DOHH2 (cell line): ENCODE data around the gene MYO6.

ENCODE experiments used
- H3F3A ChIP-seq: fragments of 200-600 bp; sonication (generic), shearing (Covaris generic); 2 replicates; pipeline ENCODE4 v1.6.0; 2016; ENCODE audit warnings: antibody characterized with exemption, mild to moderate bottlenecking; ENCODE audit not compliant: control insufficient read depth, insufficient read depth
- H3K27ac ChIP-seq: fragments of 200-600 bp; sonication (generic); 2 replicates; pipeline ENCODE4 v1.5.1; 2014; ENCODE audit warnings: low read depth, mild to moderate bottlenecking, low read length, moderate library complexity
- H3K27me3 ChIP-seq: fragments of 200-600 bp; sonication (generic); 2 replicates; pipeline ENCODE4 v1.6.1; 2014; ENCODE audit warnings: mild to moderate bottlenecking, low read length, mixed read lengths; ENCODE audit not compliant: control insufficient read depth
- H3K36me3 ChIP-seq: fragments of 200-600 bp; sonication (generic); 2 replicates; pipeline ENCODE4 v1.6.1; 2014; ENCODE audit warnings: mild to moderate bottlenecking, low read length, moderate library complexity, mixed read lengths; ENCODE audit not compliant: control insufficient read depth
- H3K4me1 ChIP-seq: fragments of 200-600 bp; sonication (generic); 2 replicates; pipeline ENCODE4 v1.6.1; 2014; ENCODE audit warnings: mild to moderate bottlenecking, low read length, mixed read lengths; ENCODE audit not compliant: control insufficient read depth
- H3K4me2 ChIP-seq: fragments of 200-600 bp; sonication (generic); 2 replicates; pipeline ENCODE4 v1.6.0; 2014; ENCODE audit warnings: mild to moderate bottlenecking, low read length, moderate library complexity
- H3K4me3 ChIP-seq: fragments of 200-600 bp; sonication (generic); 2 replicates; pipeline ENCODE4 v1.5.1; 2014; ENCODE audit warnings: mild to moderate bottlenecking, low read length, mixed read lengths
- H3K79me2 ChIP-seq: fragments of 200-600 bp; sonication (generic); 2 replicates; pipeline ENCODE4 v1.6.1; 2014; ENCODE audit warnings: mild to moderate bottlenecking, low read length, mixed read lengths; ENCODE audit not compliant: control insufficient read depth
- H3K9me2 ChIP-seq: fragments of 200-600 bp; sonication (generic); replicated peaks from 2 replicates; pipeline ENCODE4 v1.6.1; 2014; ENCODE audit warnings: mild to moderate bottlenecking, low read length, mixed read lengths; ENCODE audit not compliant: control insufficient read depth
- H3K9me3 ChIP-seq: fragments of 200-600 bp; sonication (generic); 2 replicates; pipeline ENCODE4 v1.6.1; 2014; ENCODE audit warnings: antibody characterized with exemption, low read length, mixed read lengths; ENCODE audit not compliant: control insufficient read depth, insufficient read depth
- H4K20me1 ChIP-seq: fragments of 200-600 bp; sonication (generic); 2 replicates; pipeline ENCODE4 v1.6.0; 2014; ENCODE audit warnings: low read depth, mild to moderate bottlenecking, antibody characterized with exemption, low read length, moderate library complexity; ENCODE audit not compliant: control insufficient read depth, insufficient read depth
- CTCF ChIP-seq: fragments of 200-600 bp; sonication (generic); IDR thresholded peaks from one replicate; pipeline ENCODE4 v1.5.1; 2014; ENCODE audit warnings: antibody characterized with exemption, mild to moderate bottlenecking, low read depth, low read length; ENCODE audit not compliant: poor library complexity, severe bottlenecking
- EZH2phosphoT487 ChIP-seq: fragments of 200-600 bp; sonication (generic); IDR thresholded peaks from 2 replicates; pipeline ENCODE4 v1.6.1; 2017; ENCODE audit warnings: borderline replicate concordance, mild to moderate bottlenecking, antibody characterized with exemption, low read length, moderate library complexity, mixed read lengths

The MYO6 gene

GRCh38 chr6:75766387-75766786 lies 17.3 kb downstream of the MYO6 start:
- Histone ChIP-seq H3K27ac (no peak overlapping the region), H3K9me2 (no peaks in the 10 kb centered on the region), H3K4me2 (no peak overlapping the region), H3F3A (no peaks in the 10 kb centered on the region), H3K9me3 (no peaks in the 10 kb centered on the region), H3K79me2 (no peaks in the 10 kb centered on the region), H3K36me3 (no peaks in the 10 kb centered on the region), H3K27me3 (no peaks in the 10 kb centered on the region), H3K4me1 (no peaks in the 10 kb centered on the region), H4K20me1 (no peaks in the 10 kb centered on the region), H3K4me3 (no peak overlapping the region)
- TF ChIP-seq EZH2phosphoT487 (no peak), CTCF (no peak)

- no peaks in the 10 kb centered on the region for H3K27me3 ChIP-seq
- no peak overlapping the region for H3K27ac ChIP-seq
- no peaks in the 10 kb centered on the region for H3K4me1 ChIP-seq
- no peak for TF ChIP-seq CTCF
- no peak for TF ChIP-seq EZH2phosphoT487
- no peaks in the 10 kb centered on the region for H3K9me2 ChIP-seq
- H3K9me3 ChIP-seq = no peaks in the 10 kb centered on the region
- no peaks in the 10 kb centered on the region for H3F3A ChIP-seq
- H3K4me2 ChIP-seq = no peak overlapping the region
- H4K20me1 ChIP-seq = no peaks in the 10 kb centered on the region
- H3K79me2 ChIP-seq = no peaks in the 10 kb centered on the region
- H3K36me3 ChIP-seq = no peaks in the 10 kb centered on the region
- no peak overlapping the region for H3K4me3 ChIP-seq
Observed at GRCh38 chr6:75770844-75771243, 21.8 kb downstream of the MYO6 start.

- Histone ChIP-seq H3K9me2 (no peaks in the 10 kb centered on the region), H3K4me2 (no peak overlapping the region), H4K20me1 (no peaks in the 10 kb centered on the region), H3K36me3 (no peaks in the 10 kb centered on the region), H3K27me3 (no peaks in the 10 kb centered on the region), H3K4me1 (no peaks in the 10 kb centered on the region), H3F3A (no peaks in the 10 kb centered on the region), H3K79me2 (no peaks in the 10 kb centered on the region), H3K4me3 (no peak overlapping the region), H3K9me3 (no peaks in the 10 kb centered on the region), H3K27ac (no peak overlapping the region)
- TF ChIP-seq EZH2phosphoT487 (no peak), CTCF (no peak)
Observed at GRCh38 chr6:75775219-75775618, 26.2 kb downstream of the MYO6 start.

- TF ChIP-seq CTCF = no peak
- no peak for TF ChIP-seq EZH2phosphoT487
- no peak overlapping the region for H3K27ac ChIP-seq
- H3K4me3 ChIP-seq = no peak overlapping the region
- no peaks in the 10 kb centered on the region for H3K79me2 ChIP-seq
- H4K20me1 ChIP-seq = no peaks in the 10 kb centered on the region
- no peaks in the 10 kb centered on the region for H3K27me3 ChIP-seq
- no peaks in the 10 kb centered on the region for H3K36me3 ChIP-seq
- H3K9me2 ChIP-seq = no peaks in the 10 kb centered on the region
- no peaks in the 10 kb centered on the region for H3F3A ChIP-seq
- H3K9me3 ChIP-seq = no peaks in the 10 kb centered on the region
- no peaks in the 10 kb centered on the region for H3K4me1 ChIP-seq
- H3K4me2 ChIP-seq = no peak overlapping the region
Observed at GRCh38 chr6:75776461-75776860, 27.4 kb downstream of the MYO6 start.
